ENCODE measurements around the gene UGDH. TPM values are rescaled to one million over a fixed set of nuclear protein-coding genes. Genes with fewer than 3 reads are reported as not detected.

The UGDH gene
- total and polyA plus RNA-seq, 5 donors, result 5.1 to 33.1 (median 21.3) TPM

GRCh38 chr4:39495446-39496213 is 31.6 kb downstream of the UGDH start:
- 65% methylated on average over 4 of the region's 4 CpGs for WGBS

GRCh38 chr4:39494354-39494753 is 32.9 kb downstream of the UGDH start:
- H3K4me3 ChIP-seq (ENCODE audit: low read length), result no peak overlapping the region
- ATAC-seq (no peak), DNase-seq (no peak)
- intact Hi-C loops (cut with DNase I), result no loop called here
- H3K9me3 ChIP-seq (ENCODE audit: control insufficient read depth, low read length), result no peaks in the 10 kb centered on the region
- no peaks in the 10 kb centered on the region for H3K4me1 ChIP-seq (ENCODE audit: control insufficient read depth, insufficient read depth, low read length)
- no peaks in the 10 kb centered on the region for H3K27me3 ChIP-seq (ENCODE audit: control insufficient read depth, insufficient read depth)
- no peak overlapping the region for H3K27ac ChIP-seq (ENCODE audit: low read length)
- WGBS, result 86% methylated on average over 1 of the region's 1 CpG

More at GRCh38 chr4:39495446-39496213, 31.6 kb downstream of the UGDH start:
- intact Hi-C loops (cut with DNase I), result no loop called here
- Histone ChIP-seq H3K4me1 (ENCODE audit: control insufficient read depth, insufficient read depth, low read length) (no peaks in the 10 kb centered on the region), H3K9me3 (ENCODE audit: control insufficient read depth, low read length) (no peaks in the 10 kb centered on the region), H3K4me3 (ENCODE audit: low read length) (no peak overlapping the region), H3K27ac (ENCODE audit: low read length) (no peak overlapping the region), H3K27me3 (ENCODE audit: control insufficient read depth, insufficient read depth) (no peaks in the 10 kb centered on the region)
- ATAC-seq (no peak), DNase-seq (no peak)

GRCh38 chr4:39490322-39490721 is 36.9 kb downstream of the UGDH start:
- no peak overlapping the region for H3K27ac ChIP-seq (ENCODE audit: low read length)
- ATAC-seq (no peak), DNase-seq (no peak)
- intact Hi-C loops (cut with DNase I), result no loop called here
- no peaks in the 10 kb centered on the region for H3K9me3 ChIP-seq (ENCODE audit: control insufficient read depth, low read length)
- H3K4me3 ChIP-seq (ENCODE audit: low read length), result no peak overlapping the region
- 91% methylated on average over 2 of the region's 2 CpGs for WGBS
- H3K27me3 ChIP-seq (ENCODE audit: control insufficient read depth, insufficient read depth), result no peaks in the 10 kb centered on the region
- H3K4me1 ChIP-seq (ENCODE audit: control insufficient read depth, insufficient read depth, low read length), result no peaks in the 10 kb centered on the region

GRCh38 chr4:39486221-39486804 is 40.9 kb downstream of the UGDH start:
- DNase-seq (no peak), ATAC-seq (no peak)
- no peak overlapping the region for H3K27ac ChIP-seq (ENCODE audit: low read length)
- no peaks in the 10 kb centered on the region for H3K4me1 ChIP-seq (ENCODE audit: control insufficient read depth, insufficient read depth, low read length)
- no peaks in the 10 kb centered on the region for H3K9me3 ChIP-seq (ENCODE audit: control insufficient read depth, low read length)
- WGBS, result 77% methylated on average over 10 of the region's 10 CpGs
- no peak overlapping the region for H3K4me3 ChIP-seq (ENCODE audit: low read length)
- intact Hi-C loops (cut with DNase I), result no loop called here
- H3K27me3 ChIP-seq (ENCODE audit: control insufficient read depth, insufficient read depth), result no peaks in the 10 kb centered on the region

- DNase-seq, result no peak
- 79% methylated on average over 6 of the region's 6 CpGs for WGBS
Observed at GRCh38 chr4:39484582-39485272, 42.5 kb downstream of the UGDH start.

GRCh38 chr4:39480902-39481695 is 46.1 kb downstream of the UGDH start:
- WGBS, result 73% methylated on average over 21 of the region's 21 CpGs
- Histone ChIP-seq H3K9me3 (ENCODE audit: control insufficient read depth, low read length) (no peaks in the 10 kb centered on the region), H3K4me3 (ENCODE audit: low read length) (no peak overlapping the region), H3K4me1 (ENCODE audit: control insufficient read depth, insufficient read depth, low read length) (no peaks in the 10 kb centered on the region), H3K27me3 (ENCODE audit: control insufficient read depth, insufficient read depth) (no peaks in the 10 kb centered on the region), H3K27ac (ENCODE audit: low read length) (no peak overlapping the region)
- intact Hi-C loops (cut with DNase I), result no loop called here
- no peak for DNase-seq
- peak in 1 of 2 donors; percentile 43 for ATAC-seq

More at GRCh38 chr4:39484582-39485272, 42.5 kb downstream of the UGDH start:
- intact Hi-C loops (cut with DNase I), result no loop called here
- no peak for ATAC-seq
- Histone ChIP-seq H3K4me3 (ENCODE audit: low read length) (no peak overlapping the region), H3K9me3 (ENCODE audit: control insufficient read depth, low read length) (no peaks in the 10 kb centered on the region), H3K27me3 (ENCODE audit: control insufficient read depth, insufficient read depth) (no peaks in the 10 kb centered on the region), H3K4me1 (ENCODE audit: control insufficient read depth, insufficient read depth, low read length) (no peaks in the 10 kb centered on the region), H3K27ac (ENCODE audit: low read length) (no peak overlapping the region)

- DNase-seq (no peak), ATAC-seq (no peak)
- Histone ChIP-seq H3K4me3 (ENCODE audit: low read length) (no peak overlapping the region), H3K4me1 (ENCODE audit: control insufficient read depth, insufficient read depth, low read length) (no peaks in the 10 kb centered on the region), H3K27ac (ENCODE audit: low read length) (no peak overlapping the region), H3K9me3 (ENCODE audit: control insufficient read depth, low read length) (no peaks in the 10 kb centered on the region), H3K27me3 (ENCODE audit: control insufficient read depth, insufficient read depth) (no peaks in the 10 kb centered on the region)
- intact Hi-C loops (cut with DNase I), result no loop called here
- WGBS, result 96% methylated on average over 27 of the region's 27 CpGs
Observed at GRCh38 chr4:39480251-39480650, 47.0 kb downstream of the UGDH start.

- DNase-seq (no peak), ATAC-seq (no peak)
- intact Hi-C loops (cut with DNase I), result no loop called here
- Histone ChIP-seq H3K27ac (ENCODE audit: low read length) (no peak overlapping the region), H3K27me3 (ENCODE audit: control insufficient read depth, insufficient read depth) (no peaks in the 10 kb centered on the region), H3K4me1 (ENCODE audit: control insufficient read depth, insufficient read depth, low read length) (no peaks in the 10 kb centered on the region), H3K9me3 (ENCODE audit: control insufficient read depth, low read length) (no peaks in the 10 kb centered on the region), H3K4me3 (ENCODE audit: low read length) (no peak overlapping the region)
- 78% methylated on average over 5 of the region's 5 CpGs for WGBS
Observed at GRCh38 chr4:39476187-39476895, 50.9 kb downstream of the UGDH start.

- no peak for ATAC-seq
- Histone ChIP-seq H3K4me1 (ENCODE audit: control insufficient read depth, insufficient read depth, low read length) (no peaks in the 10 kb centered on the region), H3K4me3 (ENCODE audit: low read length) (no peak overlapping the region), H3K27me3 (ENCODE audit: control insufficient read depth, insufficient read depth) (no peaks in the 10 kb centered on the region), H3K27ac (ENCODE audit: low read length) (no peak overlapping the region), H3K9me3 (ENCODE audit: control insufficient read depth, low read length) (no peaks in the 10 kb centered on the region)
- intact Hi-C loops (cut with DNase I), result no loop called here
- no peak for DNase-seq
- 88% methylated on average over 3 of the region's 3 CpGs for WGBS
Observed at GRCh38 chr4:39472396-39472795, 54.8 kb downstream of the UGDH start.

GRCh38 chr4:39470402-39470801 is 56.8 kb downstream of the UGDH start:
- intact Hi-C loops (cut with DNase I), result no loop called here
- Histone ChIP-seq H3K9me3 (ENCODE audit: control insufficient read depth, low read length) (no peaks in the 10 kb centered on the region), H3K4me3 (ENCODE audit: low read length) (no peak overlapping the region), H3K27ac (ENCODE audit: low read length) (no peak overlapping the region), H3K4me1 (ENCODE audit: control insufficient read depth, insufficient read depth, low read length) (no peaks in the 10 kb centered on the region), H3K27me3 (ENCODE audit: control insufficient read depth, insufficient read depth) (no peaks in the 10 kb centered on the region)
- DNase-seq (no peak), ATAC-seq (no peak)
- 94% methylated on average over 1 of the region's 1 CpG for WGBS

Measured in right cardiac atrium (tissue), 5 donors.